HG02642 (cell line): ENCODE measurements around the gene TPRA1.
"Not testable (repeated sequence)": the region's sequence is repeated elsewhere in the genome, so short reads cannot be mapped to it uniquely, and the experiment has no call there.

Experiments used
- ATAC-seq: cut with Tn5 transposase; IDR thresholded peaks from one replicate; pipeline ENCODE4 v1.9.1; 2021; ENCODE audit warnings: mild to moderate bottlenecking; ENCODE audit not compliant: unreplicated experiment, poor library complexity

Gene TPRA1

GRCh38 chr3:127543441-127543840, 47.1 kb downstream of the TPRA1 start:
- no peak for ATAC-seq

DNA sequence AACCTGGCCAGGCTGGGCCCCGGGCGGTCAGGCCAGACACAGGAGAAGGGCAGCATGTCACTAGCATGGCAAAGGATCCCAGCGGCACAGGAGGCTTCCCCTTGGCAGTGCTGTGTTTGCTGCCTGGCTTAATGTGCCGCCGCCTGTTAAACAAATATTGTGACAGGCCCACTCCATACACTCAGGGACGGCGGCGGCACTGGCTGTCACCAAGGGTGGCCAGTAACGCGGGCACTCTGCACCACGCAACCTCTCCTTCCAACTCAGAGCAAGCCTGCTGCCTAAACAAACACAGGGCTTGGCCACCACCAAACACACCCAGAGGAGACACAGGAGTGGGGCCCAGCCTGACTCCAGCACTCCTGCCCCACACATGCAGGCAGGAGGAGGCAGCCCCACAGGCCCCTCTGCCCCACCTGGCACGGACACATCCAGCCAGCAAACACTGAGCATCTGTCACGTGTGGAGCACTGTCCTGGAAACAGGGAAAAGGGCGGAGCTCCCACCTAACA, 48.0 kb downstream of the TPRA1 start:
- ATAC-seq, result no peak

- no peak for ATAC-seq
Measured at GRCh38 chr3:127541320-127541719, 49.2 kb downstream of the TPRA1 start.

DNA sequence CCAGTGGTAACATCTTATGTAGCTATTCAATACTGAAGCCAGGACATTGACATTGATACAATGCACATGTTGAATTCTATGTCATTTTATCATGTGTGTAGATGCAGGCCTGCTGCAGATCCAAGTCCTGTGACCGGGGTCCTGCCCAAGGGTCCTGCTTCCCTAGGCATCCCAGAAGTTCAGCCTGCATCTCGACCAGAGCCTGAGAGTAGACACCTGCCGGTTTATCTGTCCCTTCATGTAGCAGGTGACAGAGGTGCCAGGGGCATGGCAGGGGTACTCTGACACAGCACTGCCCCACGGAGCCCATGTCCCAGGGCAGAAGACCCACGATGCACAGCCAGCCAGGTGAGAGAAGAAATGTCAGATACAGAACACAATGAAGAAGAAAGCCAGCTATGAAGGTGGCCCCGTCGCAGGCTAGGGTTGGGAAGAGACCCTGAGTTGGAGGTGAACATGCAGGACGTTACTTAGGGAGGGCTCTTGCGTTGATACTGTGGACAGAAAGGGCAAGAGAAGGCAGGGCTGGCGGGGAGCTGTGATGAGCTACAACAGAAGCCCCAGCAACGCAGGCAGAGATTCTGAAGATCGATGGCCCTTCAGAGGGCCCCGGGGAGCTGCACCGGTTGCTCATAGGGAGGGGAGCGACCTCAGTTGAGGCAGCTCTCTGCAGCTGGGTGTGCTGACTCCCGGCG, 51.0 kb downstream of the TPRA1 start:
- ATAC-seq, result no peak

DNA sequence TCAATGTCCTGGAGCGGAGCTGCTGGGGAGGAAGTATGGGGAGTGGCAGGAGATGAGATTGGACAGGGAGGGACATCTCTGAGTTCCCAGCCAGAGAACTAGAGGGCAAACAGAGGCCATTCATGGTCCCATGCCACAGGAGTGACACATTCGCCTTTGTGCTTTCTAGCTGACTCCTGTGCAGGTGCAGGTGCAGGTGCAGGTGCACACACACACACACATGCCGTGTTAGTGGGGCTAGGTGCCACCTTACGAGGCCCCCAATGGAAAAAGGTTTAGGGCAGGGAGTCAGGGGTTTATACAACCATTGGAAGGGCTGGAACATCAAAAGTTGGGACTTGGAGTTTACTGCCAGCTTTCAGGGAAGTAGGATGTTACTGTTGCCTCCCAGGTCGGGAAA, 52.0 kb downstream of the TPRA1 start:
- no peak for ATAC-seq

DNA sequence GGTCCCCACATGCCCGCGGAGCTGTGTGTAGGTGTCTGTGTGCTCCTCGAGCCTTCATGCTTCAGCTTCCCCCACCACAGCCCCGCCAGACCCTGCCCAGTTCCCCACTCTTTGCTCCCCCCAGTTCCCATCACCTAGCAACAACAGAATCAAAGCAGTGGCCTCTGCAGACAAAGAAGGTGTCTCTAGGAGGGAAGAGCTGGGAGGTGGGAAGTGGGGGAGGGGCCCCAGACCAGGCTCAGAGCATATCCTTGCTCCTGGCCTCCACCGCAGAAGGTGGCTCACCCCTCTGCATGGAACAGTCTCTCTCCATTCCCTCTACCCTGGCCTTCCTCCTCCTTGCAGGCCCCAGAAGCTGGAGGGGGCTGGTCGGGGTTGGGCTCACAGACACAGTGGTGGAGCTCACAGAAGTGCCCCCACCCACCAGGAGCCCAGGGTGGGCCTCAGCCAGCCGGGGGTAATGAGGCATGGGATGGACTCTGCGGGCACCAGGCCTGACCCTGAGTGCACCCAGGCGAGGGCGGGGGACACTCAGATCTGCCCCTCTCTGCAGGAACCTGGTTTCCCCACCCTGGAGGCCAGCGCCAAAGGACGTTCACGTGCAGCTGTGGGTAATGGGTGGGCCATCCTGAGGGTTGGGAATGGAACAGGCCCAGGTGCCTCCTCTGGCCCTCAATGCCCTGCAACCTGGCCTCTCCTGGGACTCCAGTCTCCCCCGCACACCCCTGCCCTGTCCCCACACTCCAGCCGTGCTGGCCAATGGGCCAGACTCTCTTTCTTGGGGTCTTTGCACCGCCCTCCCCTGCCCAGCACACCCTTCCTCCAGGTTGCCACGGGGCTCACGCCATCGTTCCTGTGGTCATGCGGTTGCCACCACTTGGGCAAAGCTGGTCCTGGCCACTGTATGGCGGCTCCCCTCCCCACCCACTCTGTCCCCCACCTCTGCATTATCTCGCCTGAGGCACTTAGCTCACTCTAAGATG, 53.4 kb downstream of the TPRA1 start:
- ATAC-seq, result no peak

DNA sequence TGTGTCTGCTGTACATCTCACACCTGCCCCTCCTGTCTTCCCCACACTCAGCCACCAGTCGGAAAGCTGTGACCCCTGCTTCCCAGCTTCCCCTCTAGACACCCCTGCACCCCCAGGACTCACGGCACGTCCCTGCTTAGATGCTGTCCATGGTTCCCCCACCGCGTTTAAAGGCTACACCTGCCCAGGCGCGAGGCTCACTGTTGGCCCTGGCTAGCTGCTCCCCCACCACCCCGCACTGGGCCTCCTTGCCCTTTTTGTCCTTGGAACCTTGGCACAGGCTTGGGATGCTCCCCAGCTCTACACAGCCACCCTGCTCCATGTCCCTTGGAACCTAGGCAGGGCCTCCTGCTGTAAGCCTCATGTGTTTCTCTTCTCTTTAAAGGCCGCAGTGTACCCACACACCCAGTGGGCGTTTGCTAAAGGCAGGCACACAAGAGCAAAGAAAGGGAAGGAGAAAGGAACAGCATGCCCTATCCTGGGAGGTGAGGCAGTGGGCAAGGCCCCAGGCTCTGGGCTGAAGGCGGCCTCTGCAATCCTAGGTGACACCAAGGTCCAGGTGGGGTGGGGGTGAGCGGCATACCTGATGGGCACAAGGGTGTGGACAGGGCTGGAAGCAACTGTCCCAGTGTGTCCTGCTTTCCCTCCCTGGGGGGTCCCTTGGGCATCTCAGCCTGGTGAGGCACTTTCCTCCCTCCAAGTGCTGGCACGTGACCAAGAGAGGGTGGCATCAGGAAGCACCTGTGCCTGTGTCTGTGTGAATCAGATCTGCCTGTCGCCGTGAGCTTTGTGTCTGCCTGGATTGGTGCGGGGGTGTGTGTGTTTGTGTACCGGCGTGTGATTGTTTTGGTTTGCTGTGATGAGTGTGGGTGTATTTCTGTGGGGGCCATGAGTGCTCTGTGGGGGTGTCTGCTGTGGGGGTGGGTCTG, 54.4 kb downstream of the TPRA1 start:
- no peak for ATAC-seq

- ATAC-seq, result no peak
Measured at GRCh38 chr3:127535106-127535785, 55.3 kb downstream of the TPRA1 start.

DNA sequence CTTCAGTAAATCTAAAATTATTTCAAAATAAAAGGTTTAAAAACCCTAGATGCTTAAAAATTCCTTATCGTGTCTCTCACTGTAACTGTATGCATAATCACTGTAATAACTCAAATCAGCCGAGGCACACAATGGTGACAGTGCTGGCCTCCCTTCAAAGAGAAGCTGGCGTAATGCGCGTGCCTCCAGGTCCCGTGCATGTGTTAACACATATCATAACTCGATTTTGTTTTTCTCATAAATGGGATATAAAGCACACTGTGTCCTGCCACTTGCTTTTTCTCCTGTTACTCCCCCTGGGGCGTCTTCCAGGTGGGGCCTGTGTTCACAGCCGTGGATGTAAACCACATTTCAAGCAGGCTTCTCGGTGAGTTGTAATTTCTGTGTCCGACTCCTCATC, 56.0 kb downstream of the TPRA1 start:
- no peak for ATAC-seq

- no peak for ATAC-seq
Measured at GRCh38 chr3:127534161-127534451, 56.4 kb downstream of the TPRA1 start.

DNA sequence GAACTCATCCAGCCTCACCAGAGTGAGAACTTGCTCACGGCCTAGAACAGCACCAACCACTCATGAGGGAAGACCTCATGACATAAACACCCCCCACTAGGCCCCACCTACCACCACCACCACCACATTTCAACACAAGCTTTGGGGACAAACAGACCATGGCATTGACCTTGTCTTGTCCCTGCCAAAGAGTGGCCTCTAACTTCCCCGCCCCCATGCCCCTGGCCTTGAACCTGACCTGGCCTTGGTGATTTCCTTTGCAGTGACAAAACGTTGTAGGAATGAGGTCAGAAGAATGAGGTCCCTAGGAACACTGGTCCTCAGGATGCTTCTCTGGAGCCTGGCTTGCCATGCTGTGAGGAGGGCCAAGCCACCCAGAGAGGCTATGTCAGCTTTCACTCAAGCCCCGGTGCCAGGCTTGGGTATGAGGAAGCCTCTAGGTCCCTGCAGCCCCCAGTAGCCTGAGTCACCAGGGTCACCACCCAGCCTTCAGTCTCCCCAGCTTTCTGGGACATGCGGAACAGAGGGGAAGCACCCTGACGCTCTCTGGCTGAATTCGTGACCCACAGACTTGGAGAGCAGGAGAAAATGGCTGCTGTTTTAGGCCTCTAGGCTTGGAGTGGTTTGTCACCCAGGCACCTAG, 57.9 kb downstream of the TPRA1 start:
- ATAC-seq, result no peak

DNA sequence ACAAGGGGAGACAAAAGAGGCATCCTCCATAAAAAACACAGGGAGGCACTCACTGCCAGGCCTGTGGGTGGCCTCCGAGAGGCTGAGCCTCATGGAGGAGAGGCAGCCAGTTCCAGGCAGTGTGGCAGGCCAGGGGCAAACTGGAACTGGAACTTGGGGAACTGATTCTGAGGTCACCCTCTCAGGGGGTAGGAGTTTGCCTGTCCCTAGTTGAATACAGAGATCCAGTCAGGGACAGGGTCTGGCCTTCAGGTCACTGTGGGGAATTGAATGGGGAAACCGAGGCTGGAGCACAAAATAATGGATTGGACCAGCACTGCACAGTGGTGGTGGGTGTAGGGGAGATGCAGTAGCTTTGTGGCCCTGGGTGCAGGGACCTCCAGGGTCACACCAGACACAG, 58.7 kb downstream of the TPRA1 start:
- no peak for ATAC-seq

- ATAC-seq, result not testable (repeated sequence)
Measured at GRCh38 chr3:127530863-127531262, 59.7 kb downstream of the TPRA1 start.

DNA sequence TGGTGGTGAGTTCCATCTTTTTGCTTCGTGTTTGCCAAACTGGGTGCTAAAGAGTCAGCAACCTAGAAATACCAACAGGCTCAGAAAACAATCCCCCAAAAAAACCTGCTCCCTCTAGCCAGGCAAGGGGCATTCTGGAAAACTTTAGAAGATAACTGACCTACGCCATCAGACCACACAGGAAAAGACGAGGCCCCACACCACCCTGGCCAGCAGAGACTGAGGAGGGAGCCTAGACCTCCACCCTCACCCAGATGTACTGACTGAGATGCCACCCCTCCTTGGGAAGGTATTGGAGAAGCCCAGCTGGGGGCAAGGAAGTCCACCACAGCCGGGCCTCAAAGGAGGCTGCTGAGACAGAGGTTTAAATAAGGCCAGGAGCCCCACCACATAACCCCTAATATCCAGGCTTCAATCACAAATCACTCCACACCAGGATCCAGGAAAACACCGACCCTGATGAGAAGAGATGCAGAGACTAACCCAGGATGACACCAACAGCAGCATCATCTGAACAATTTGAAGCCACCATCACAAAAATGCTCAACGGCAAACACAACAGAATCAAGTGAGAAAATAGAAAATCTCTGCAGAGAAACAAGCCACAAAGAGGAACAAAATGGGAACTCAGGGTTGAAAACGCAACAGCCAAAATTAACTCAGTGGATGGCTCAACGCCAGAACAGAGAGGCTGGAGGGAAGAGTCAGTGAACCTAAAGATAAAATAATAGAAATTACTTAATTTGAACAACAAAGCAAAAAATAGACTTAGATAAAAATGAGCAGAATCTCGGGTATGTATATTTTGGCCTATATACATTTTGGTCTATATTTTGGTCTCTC, 61.0 kb downstream of the TPRA1 start:
- no peak for ATAC-seq

DNA sequence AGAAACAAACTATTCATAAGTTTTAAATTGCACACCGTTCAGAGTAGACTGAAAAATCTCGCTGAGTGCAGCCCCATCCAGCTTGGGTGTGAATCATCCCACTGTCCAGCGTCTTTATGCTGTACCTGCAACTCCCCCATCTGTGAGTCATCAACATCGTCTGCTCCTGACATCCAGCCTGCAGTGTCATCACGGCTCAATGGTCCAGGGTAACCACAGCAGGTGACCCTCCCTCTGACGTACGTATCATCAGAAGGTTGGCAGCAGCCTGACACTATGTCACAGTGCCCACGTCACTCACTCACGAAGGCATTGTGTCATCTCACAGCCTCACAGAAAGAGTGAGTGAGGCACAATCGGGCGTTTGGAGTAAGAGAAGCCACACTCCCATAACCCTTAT, 65.2 kb downstream of the TPRA1 start:
- ATAC-seq, result no peak

DNA sequence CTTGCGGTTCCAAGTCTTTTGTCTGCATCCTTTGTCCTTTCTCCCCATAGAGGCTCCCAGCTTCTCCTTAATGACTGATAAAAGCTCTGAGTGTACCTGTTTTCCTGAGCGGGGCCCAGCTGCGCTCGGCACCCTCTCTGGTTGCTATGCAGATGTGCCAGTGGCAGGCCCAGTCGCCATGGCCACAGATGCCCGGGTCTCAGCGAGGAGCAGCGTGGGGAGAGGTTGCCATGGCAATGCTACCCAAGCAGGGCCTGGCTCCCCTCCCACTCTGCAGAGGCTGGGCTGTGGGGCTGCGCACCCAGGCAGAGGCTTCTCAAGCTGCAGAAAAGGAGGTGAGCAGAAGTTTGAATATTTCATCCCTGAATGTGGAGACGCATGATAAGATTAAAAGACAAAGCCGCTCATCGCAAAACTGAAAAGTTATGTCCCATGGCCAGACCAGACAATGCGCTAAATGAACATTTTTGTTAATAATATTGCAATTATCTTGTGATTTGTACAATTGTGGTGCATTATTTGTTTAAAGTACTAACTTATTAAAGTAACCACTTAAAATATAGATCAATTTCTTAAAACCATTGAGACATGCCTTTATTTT, 66.1 kb downstream of the TPRA1 start:
- ATAC-seq, result no peak
